ENCODE measurements around the gene GALNTL6. TPM values are rescaled to one million over a fixed set of nuclear protein-coding genes. Genes with fewer than 3 reads are reported as not detected.

The GALNTL6 gene
- total RNA-seq, 2 donors from 2014 or later: 0.92 to 3.8 TPM

GRCh38 chr4:172619798-172620197, 806.6 kb downstream of the GALNTL6 start:
- no peak overlapping the region for H3K27ac ChIP-seq
- no peaks in the 10 kb centered on the region for H3K4me1 ChIP-seq (ENCODE audit: control insufficient read depth in 1 of 2, low read depth in 2 of 2)
- DNase-seq (ENCODE audit: low spot score) (no peak), ATAC-seq (ENCODE audit: insufficient number of reproducible peaks, low FRiP score, low read depth) (no peak)
- TF ChIP-seq CTCF (IDR thresholded peaks at IDR 0.05): no peak
- H3K36me3 ChIP-seq: no peaks in the 10 kb centered on the region
- no peak overlapping the region for H3K4me3 ChIP-seq
- no peaks in the 10 kb centered on the region for H3K9me3 ChIP-seq
- H3K27me3 ChIP-seq (replicated peaks; ENCODE audit: insufficient read depth): no peaks in the 10 kb centered on the region

- H3K36me3 ChIP-seq: no peaks in the 10 kb centered on the region
- no peaks in the 10 kb centered on the region for H3K9me3 ChIP-seq
- no peaks in the 10 kb centered on the region for H3K4me1 ChIP-seq (ENCODE audit: control insufficient read depth in 1 of 2, low read depth in 2 of 2)
- TF ChIP-seq CTCF (IDR thresholded peaks at IDR 0.05): no peak
- H3K27ac ChIP-seq: no peak overlapping the region
- ATAC-seq (ENCODE audit: insufficient number of reproducible peaks, low FRiP score, low read depth): no peak
- H3K4me3 ChIP-seq: no peak overlapping the region
- DNase-seq (ENCODE audit: low spot score): no peak
- no peaks in the 10 kb centered on the region for H3K27me3 ChIP-seq (replicated peaks; ENCODE audit: insufficient read depth)
Measured at GRCh38 chr4:172628263-172628662, 815.1 kb downstream of the GALNTL6 start.

GRCh38 chr4:172630280-172630679, 817.1 kb downstream of the GALNTL6 start:
- no peaks in the 10 kb centered on the region for H3K36me3 ChIP-seq
- no peaks in the 10 kb centered on the region for H3K9me3 ChIP-seq
- H3K4me3 ChIP-seq: no peak overlapping the region
- H3K27me3 ChIP-seq (replicated peaks; ENCODE audit: insufficient read depth): no peaks in the 10 kb centered on the region
- ATAC-seq (ENCODE audit: insufficient number of reproducible peaks, low FRiP score, low read depth): no peak
- no peaks in the 10 kb centered on the region for H3K4me1 ChIP-seq (ENCODE audit: control insufficient read depth in 1 of 2, low read depth in 2 of 2)
- no peak for DNase-seq (ENCODE audit: low spot score)
- TF ChIP-seq CTCF (IDR thresholded peaks at IDR 0.05): no peak
- H3K27ac ChIP-seq: no peak overlapping the region

- Histone ChIP-seq H3K4me3 (no peak overlapping the region), H3K27ac (no peak overlapping the region), H3K36me3 (no peaks in the 10 kb centered on the region), H3K27me3 (replicated peaks; ENCODE audit: insufficient read depth) (no peaks in the 10 kb centered on the region), H3K9me3 (no peaks in the 10 kb centered on the region), H3K4me1 (ENCODE audit: control insufficient read depth in 1 of 2, low read depth in 2 of 2) (no peaks in the 10 kb centered on the region)
- DNase-seq (ENCODE audit: low spot score) (no peak), ATAC-seq (ENCODE audit: insufficient number of reproducible peaks, low FRiP score, low read depth) (no peak)
- TF ChIP-seq CTCF (IDR thresholded peaks at IDR 0.05): no peak
Measured at GRCh38 chr4:172631832-172632231, 818.6 kb downstream of the GALNTL6 start.

- DNase-seq (ENCODE audit: low spot score) (no peak), ATAC-seq (ENCODE audit: insufficient number of reproducible peaks, low FRiP score, low read depth) (no peak)
- no peak for TF ChIP-seq CTCF (IDR thresholded peaks at IDR 0.05)
- H3K27ac ChIP-seq: no peak overlapping the region
- no peaks in the 10 kb centered on the region for H3K9me3 ChIP-seq
- no peaks in the 10 kb centered on the region for H3K36me3 ChIP-seq
- no peaks in the 10 kb centered on the region for H3K4me1 ChIP-seq (ENCODE audit: control insufficient read depth in 1 of 2, low read depth in 2 of 2)
- no peaks in the 10 kb centered on the region for H3K27me3 ChIP-seq (replicated peaks; ENCODE audit: insufficient read depth)
- H3K4me3 ChIP-seq: no peak overlapping the region
Measured at GRCh38 chr4:172648471-172648870, 835.3 kb downstream of the GALNTL6 start.

Measured in thoracic aorta (tissue), 2 donors.